HG02759 (cell line): ENCODE data around the gene DACT2.
"Not testable (repeated sequence)": the region's sequence is repeated elsewhere in the genome, so short reads cannot be mapped to it uniquely, and the experiment has no call there.

Experiments used
- ATAC-seq: cut with Tn5 transposase; IDR thresholded peaks from one replicate; pipeline ENCODE4 v1.9.1; 2021; ENCODE audit warnings: mild to moderate bottlenecking, moderate library complexity; ENCODE audit not compliant: unreplicated experiment

Gene DACT2

GRCh38 chr6:168305096-168305749 lies 14.4 kb downstream of the DACT2 start:
- no peak for ATAC-seq

GRCh38 chr6:168304752-168305015 lies 14.9 kb downstream of the DACT2 start:
- ATAC-seq, result no peak

GRCh38 chr6:168303982-168304751 lies 15.4 kb downstream of the DACT2 start:
- no peak for ATAC-seq

DNA sequence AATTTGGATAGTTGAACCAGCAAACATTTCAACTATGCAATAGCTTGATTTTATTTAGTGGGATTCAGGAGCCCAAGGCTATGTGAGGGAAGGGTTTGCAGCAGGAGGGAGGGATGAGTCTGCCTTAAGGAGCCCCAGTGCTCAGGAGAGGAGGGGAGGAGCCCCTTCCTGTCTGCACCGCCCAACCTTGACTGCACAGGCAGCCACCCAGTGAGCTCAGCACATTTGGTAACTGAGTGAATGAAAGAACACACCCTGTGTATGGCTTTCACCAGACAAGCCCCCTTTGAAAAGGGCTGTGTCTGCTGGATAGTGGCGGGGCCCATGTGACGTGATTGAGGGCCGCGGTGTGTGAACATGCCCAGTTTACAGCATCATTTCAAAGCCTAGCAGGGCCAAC lies 17.0 kb downstream of the DACT2 start:
- no peak for ATAC-seq

DNA sequence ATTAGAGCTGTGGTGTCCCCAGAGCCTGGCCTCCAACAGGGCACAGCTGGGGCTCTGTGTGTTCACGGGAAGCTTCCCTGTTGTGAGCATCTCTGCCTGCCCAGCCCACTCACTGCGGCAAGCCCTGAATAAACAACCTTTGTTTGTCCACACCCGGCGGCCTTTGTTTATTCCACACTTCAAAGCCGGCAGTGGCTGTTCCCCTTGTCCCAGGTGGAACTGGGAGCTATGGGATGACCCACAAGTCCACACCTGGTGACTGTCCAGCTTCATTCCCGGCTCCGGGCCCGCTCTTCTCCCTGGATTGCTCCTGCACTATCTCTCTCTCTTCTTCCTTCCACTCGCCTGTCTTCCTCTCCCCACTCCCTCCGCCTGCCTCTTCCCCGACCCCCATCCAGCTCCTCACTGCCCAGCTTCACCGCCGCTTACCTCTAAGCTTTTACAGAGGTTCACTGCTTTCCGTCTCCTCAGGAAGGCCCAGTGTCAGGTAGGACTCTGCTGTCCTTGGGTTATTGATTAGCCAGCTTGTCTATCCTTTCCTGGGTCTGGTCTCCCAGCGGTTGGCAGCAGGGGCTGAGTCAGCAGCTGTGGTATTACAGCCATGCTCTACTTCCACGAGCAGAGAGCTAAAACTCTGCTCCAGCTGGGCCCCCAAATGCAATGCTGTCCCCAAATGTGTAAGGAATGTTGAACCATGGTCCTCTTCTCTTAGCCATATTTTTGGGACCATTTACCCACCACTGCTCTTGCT lies 17.8 kb downstream of the DACT2 start:
- ATAC-seq, result no peak

DNA sequence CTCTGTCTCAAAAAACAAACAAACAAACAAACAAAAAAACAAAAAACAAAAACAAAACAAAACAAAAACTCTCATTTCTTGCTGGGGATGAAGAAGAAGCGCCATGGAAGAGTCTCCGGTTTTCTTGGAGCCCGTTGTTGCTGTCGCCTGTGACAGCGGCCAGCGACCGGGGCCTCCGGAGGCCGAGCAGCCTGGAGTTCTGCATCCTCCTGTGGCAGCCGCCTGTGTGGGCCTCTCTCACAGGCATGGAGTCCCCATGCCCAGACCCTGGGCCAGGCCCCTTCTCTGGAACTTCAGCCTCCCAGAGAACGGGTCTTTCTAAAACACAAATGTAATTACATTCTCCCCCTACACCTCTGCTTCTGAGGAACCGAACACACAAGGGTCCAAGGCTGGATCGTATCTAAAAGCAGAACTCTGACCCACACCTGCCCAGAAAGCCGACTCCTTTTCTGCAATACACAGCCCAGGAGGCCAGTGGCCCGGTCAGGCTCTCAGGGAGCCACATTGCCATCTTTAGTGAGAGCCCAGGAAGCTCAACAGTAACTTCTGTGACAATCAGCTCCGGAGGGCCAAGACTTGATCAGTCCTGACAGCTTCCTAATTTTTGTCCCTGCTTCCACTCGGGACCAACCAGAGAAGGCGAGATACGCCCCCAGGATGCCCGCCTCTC lies 18.5 kb downstream of the DACT2 start:
- ATAC-seq, result no peak

- ATAC-seq, result no peak
Measured at GRCh38 chr6:168299541-168300511, 19.8 kb downstream of the DACT2 start.

GRCh38 chr6:168297643-168298042 lies 21.9 kb downstream of the DACT2 start:
- no peak for ATAC-seq

GRCh38 chr6:168294901-168295300 lies 24.7 kb downstream of the DACT2 start:
- ATAC-seq, result no peak

DNA sequence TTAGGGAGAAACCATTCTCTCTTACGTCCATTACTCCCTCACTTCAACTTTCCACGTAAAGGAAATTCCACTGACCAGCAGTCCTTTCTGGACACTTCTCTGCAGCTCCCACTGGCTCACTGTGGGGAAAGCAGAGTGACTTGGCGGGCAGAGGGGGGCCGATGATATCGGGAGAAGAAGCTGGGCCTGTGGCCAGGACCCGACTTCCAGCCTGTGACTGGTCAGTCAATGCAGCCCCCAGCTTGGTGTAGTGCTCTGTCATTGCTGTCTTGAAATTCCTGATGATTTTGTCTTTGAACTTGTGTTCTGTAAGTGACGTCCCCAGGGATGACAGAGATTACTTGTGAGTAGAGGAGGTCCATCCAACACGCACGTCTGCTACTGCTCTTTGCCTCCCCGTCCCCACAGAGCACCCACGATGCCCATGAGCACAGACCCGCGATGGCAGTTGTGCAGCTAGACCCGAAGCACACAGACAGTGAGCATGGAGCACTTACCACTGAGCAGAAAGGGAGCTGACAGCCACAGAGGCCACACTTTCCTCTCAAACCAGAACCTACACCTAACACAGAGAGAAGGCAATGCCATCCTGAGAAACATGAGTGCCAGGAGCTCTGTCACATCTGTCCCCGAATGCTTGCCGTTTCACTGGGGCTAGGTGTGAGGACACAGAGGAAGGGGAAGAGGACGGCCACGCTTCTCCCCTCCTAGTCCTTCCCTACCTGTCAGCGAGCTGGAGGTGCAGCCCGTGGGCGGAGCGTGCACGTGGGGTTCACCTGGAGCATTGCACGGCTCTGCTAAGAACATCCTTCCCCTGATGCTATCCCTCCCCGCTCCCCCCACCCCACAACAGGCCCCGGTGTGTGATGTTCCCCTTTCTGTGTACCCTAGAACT lies 25.7 kb downstream of the DACT2 start:
- ATAC-seq, result no peak

DNA sequence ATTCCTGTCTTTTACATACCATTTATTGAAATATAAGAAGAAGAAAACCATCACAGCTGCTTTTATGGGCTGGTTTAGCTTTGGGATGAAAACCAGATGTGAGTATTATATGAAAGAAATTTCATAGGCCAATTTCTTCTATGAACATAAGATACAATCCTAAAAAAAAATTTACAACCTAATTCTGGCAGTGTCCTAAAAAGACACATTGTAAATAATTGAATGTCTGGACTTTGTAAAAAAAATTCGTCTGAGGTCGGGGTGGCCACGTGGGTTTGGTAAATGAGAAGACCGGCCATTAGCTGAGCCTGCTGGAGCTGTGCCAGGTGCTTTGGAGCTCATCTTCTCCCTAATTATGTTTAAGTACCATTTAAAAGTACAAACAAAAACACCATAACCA lies 26.8 kb downstream of the DACT2 start:
- ATAC-seq, result no peak

- no peak for ATAC-seq
Measured at GRCh38 chr6:168291450-168291849, 28.1 kb downstream of the DACT2 start.

DNA sequence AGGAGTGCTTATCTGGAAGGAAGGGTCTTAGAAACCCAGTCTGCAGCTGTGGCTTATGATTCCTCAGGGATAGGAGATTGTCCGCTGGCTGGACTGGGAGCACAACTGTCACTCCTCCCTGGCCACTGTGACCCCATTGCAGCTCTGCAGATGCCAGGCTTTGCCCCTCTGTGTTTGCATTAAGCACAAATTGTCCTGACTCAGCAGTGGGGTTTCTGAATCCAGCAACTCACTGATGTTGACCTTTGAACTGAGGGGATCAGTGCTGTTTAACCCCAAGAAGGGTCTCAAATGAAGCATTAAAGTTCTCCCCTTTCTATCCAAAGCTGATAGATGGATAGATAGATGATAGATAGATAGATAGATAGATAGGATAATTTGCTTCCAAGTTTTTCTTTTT lies 29.5 kb downstream of the DACT2 start:
- no peak for ATAC-seq

GRCh38 chr6:168289571-168289962 lies 30.0 kb downstream of the DACT2 start:
- no peak for ATAC-seq

- ATAC-seq, result no peak
Measured at GRCh38 chr6:168288781-168289570, 30.6 kb downstream of the DACT2 start.

DNA sequence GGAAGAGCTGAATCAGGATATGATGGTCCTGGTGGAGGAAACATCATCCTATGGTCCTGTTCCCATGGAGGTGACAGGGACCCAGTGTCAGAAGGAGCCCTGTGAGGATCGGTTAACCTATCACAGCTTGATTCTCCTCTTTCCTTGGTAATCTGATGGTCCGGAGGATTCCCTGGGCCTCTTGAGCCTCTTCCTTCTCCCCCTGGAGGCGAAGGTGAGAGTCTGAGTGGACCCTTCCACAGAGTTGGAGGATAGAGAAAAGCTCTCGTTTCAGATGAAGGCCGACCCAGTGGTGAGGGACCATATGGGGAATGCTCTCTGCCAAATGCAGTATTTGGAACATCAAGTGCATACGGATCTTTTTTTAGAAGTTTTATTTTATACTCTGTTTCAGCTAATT lies 32.1 kb downstream of the DACT2 start:
- not testable (repeated sequence) for ATAC-seq

GRCh38 chr6:168286771-168287446 lies 32.7 kb downstream of the DACT2 start:
- not testable (repeated sequence) for ATAC-seq

- no peak for ATAC-seq
Measured at GRCh38 chr6:168286116-168286515, 33.5 kb downstream of the DACT2 start.
